Measurements from ENCODE around the gene INPPL1.

DNA sequence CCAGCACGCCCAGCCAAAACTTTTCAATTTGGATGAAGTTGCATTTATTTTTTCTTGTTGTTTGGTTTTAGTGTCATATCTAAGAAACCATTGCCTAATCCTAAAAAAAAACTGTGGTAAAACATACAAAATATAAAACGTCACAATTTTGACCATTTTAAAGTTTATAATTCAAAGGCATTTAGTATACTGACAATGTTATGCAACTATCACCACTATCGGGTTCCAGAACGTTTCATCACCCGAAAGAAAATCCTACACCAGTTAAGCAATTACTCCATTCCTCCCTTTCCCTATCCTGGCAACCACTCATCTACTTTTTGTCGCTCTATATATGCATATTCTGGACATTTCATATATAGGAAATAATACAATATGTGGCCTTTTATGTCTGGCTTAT is 49.9 kb downstream of the INPPL1 start:
- TF ChIP-seq, protein P1, sequence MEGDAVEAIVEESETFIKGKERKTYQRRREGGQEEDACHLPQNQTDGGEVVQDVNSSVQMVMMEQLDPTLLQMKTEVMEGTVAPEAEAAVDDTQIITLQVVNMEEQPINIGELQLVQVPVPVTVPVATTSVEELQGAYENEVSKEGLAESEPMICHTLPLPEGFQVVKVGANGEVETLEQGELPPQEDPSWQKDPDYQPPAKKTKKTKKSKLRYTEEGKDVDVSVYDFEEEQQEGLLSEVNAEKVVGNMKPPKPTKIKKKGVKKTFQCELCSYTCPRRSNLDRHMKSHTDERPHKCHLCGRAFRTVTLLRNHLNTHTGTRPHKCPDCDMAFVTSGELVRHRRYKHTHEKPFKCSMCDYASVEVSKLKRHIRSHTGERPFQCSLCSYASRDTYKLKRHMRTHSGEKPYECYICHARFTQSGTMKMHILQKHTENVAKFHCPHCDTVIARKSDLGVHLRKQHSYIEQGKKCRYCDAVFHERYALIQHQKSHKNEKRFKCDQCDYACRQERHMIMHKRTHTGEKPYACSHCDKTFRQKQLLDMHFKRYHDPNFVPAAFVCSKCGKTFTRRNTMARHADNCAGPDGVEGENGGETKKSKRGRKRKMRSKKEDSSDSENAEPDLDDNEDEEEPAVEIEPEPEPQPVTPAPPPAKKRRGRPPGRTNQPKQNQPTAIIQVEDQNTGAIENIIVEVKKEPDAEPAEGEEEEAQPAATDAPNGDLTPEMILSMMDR (IDR thresholded peaks at IDR 0.05), result no peak
- TF ChIP-seq POLR2A (IDR thresholded peaks at IDR 0.05) (no peak), EP300 (IDR thresholded peaks at IDR 0.05) (no peak)
